Nucleus accumbens (tissue), 56 donors: ENCODE results near the gene ISOC2.
"Not testable (repeated sequence)": the region's sequence is repeated elsewhere in the genome, so short reads cannot be mapped to it uniquely, and the experiment has no call there.

ENCODE experiments used
- DNase-seq, 56 donors: peaks; one replicate each; lab custom pipeline; 2025; lab: John Stamatoyannopoulos, UW

ISOC2 gene

DNA sequence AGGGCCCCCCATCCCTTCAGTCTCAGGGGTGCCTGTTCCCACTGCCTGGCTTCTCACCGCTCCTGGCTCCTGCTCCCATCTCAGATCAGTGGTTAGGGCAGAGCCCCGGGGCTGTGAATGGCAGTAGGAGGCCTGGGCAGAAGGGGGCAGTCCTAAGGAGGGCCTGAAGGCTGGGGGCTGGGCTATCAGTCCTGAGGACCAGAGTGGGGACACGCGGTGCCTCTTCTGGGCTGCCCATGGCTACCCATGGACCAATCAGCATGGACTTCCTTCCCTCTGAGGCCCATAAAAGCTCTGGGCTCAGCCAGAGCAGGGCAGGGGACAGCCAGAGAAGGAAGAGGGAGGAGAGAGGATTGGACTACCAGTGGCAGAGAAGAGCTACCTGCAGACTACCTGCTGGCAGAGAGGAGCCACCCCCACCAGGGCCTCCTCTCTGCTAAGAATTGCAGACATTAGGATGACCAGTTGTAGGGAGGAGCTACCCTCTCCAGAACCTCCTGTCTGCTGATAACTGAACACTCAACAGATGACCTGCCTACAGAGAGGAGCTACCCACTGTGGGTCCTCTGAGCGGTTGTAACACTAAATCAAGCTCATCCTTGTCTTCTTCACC lies 41.7 kb downstream of the ISOC2 start:
- DNase-seq, result peak in 16 of 56 donors; percentile 8 to 41 (median 26)

DNA sequence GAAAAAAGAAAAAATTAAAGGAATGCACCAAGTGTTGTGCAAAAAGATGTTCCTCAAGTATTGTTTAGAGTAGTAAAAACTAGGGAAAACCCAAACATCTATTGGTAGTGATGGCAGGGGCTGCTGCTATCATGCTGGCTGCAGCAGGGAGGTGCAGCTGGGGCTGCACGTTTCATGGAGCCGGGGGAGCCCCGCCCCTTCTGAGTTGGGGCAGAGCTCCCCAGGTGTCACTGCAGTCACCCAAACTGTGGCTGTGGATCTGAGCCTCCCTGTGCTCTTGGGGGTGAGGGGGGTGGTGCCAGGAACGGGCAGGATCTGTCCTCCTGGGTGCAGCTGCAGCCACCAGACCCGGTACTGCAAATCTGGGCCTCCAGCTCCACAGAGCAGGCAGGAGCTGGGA lies 42.3 kb downstream of the ISOC2 start:
- peak in 4 of 56 donors; percentile 11 to 35 (median 22) for DNase-seq

DNA sequence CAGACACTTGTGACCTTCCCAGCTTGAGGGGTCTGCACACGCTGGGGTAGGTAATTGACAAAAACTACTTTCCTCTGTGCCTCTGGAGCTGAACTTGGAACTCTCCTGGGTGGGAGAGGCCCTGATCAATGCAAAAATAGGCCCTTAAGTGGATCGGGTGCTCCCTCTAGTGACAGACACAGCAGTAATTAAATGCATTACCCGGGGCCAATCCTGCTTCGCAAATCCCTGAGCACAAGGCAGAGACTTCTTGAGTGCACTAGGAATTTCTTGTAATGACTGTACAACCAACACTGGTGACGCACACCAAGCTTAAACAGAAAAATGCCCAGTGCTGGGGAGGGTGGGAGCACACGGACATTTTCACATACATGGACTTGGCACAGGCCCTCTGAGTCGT lies 43.3 kb downstream of the ISOC2 start:
- peak in 45 of 56 donors; percentile 7 to 77 (median 42) for DNase-seq

DNA sequence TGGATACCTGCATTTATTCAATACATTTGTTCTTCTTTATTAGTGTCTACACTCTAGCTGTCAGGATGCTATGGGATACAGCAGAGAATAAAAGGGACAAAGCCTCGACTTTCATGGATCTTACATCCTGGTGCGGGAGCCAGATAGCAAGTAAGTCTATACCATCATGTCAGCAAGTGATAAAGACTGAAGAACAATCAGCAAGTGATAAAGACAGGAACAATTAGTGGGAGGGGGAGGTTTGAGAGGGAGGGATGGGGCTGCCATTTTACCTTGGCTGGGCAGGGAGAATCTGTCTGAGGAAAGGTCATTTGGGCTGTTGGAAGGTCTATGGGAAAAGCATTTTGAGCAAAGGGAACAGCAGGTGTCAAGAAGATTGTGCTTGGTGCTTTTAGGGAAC lies 51.3 kb downstream of the ISOC2 start:
- no peak for DNase-seq

DNA sequence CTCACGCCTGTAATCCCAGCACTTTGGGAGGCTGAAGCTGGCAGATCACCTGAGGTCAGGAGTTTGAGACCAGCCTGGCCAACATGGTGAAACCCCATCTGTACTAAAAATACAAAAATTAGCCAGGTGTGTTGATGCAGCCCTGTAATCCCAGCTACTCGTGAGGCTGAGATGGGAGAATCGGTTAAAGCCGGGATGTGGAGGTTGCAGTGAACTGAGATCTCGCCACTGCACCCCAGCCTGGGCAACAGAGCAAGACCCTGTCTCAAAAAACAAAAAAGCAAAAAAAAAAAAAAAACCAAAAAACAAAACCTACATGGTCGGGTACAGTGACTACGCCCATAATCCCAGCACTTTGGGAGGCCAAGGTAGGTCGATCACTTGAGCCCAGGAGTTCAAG lies 52.3 kb downstream of the ISOC2 start:
- not testable (repeated sequence) for DNase-seq

DNA sequence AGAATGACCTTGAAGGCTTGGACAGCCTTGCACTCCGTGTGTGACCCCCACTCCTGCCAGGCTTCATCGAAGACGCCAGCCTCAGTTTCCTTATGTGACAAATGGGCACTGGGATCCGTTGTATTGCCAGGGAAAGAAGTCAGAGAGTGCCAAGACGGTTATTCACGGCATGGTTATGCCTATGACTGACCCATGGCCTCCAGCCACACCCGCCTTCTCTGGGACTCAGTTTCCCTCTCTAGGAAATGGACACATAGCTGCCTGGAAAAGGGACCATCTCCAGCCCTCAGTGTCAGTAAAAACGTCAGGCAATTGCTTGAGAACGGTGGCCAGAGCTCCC lies 52.9 kb downstream of the ISOC2 start:
- no peak for DNase-seq

DNA sequence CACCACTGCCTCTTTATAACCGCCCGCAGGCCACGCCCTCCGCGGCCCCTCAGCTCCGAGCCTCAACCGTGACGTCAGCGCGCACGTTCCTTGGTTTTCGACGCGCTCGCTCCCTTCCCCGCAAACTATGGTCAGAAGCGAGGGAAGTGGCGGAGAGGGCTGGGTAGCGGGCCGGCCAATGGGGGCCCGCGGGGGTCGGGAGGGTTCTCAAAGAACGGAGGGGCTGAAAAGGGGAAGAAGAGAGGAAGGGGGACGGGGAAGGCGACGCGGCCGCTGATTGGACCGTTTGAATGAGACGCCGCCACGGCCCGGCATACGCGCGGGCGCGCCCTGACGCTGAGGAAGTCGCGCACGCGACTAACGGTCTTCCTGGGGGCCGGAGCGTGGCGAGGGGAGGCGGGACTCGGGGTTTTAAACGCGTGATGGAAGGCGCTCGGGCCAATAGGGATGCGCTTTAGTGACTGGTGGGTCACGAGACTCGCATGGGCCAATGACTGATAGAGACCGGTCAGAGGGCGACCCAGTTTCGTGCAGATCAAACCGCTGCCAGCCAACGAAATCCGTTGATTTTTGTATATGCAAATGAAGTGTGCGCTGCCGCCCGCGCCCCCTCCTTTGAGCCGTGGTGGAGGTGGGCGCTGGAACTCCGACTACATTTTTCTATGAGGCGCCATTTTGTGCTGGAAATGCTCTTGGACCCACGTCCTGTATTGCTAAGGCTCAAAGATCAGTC lies 53.5 kb downstream of the ISOC2 start:
- peak; percentile 87 to 100 (median 98) for DNase-seq

DNA sequence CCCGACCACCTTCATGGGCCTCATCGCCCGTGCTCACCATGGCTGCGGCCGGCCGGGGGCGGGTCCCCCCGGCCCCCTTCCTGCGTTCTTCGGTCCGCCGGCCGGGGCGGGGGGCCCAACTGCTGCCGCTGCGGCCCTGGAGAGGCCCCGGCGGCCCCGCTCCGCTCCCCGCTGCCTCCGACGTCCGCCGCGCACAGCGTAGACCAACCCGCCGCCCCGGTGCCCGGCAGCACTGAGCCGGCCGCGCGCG lies 54.0 kb downstream of the ISOC2 start, which contains the start of gene UBE2S:
Gene UBE2S, minus strand, starts transcription at position 239 of the 250 bp plus-strand sequence. Its CDS starts 199 bp downstream, at position 40.
- not testable (repeated sequence) for DNase-seq

DNA sequence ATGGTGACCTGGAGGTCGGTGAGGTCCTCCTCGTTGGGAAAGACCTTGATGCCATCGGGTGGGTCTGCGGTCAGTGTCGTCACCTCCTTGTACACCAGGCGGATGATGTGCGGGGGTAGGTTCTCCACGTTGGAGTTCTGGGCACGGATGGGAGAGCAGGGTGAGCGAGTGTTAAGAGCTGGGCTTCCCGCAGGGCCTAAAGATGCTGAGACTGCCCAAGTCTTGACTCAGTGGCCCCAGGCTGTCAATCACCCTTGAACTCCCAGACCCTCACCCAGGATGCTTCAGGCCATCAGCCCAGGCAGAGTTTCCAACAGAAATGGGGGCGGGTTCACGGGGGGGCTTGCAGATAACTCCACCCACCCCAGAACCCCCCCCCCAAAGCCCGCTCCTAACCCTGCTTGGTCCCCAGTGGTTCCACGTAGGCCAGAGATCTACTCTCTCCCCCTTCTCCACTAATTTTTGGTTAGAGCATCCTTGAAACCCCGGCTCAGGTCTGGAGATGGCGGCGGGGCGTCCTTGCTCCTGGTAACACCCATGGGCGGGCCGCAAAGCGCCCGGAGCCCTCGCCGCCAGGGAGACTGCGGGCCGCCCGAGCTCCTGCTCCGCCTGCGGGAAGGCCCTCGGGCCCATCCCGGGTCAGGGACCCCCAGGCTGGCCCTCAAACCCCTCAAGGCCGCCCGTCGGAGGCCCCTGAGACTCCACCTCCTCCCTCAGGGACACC lies 54.5 kb downstream of the ISOC2 start:
- peak in 3 of 56 donors; percentile 54 to 66 (median 57) for DNase-seq

DNA sequence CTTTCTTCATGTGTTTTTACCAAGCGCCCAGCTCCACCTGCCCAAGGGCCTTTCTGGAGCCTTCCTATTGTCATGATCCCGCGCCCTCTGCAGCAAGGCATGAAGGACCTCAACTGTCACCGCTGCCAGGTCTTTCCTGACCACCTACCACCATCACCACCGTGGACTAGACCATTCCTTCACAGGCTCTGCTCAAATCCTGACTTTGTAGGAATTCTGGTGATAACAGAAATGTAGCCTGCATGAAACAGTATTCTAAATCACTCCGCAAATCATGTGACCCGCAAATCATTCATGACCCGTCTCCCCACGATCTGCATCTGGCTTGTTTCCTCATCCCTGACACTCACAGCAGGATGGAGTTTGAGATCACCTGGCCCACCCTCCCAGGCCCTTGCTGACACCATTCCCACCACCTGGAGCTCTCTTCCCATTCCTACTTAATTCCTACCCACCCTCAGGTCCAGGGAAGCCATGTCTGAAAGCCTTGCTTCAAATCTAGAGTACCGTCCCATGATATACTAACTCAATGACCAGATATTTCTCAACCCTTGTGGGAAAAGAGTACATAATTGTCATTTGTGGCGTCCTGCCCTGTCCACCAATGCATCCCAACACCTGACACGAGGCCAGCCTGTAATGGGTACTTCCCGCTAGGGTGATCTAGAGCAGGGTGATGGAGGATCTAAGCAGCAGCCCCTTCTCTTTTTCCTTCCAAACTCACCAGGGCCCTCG lies 55.2 kb downstream of the ISOC2 start:
- no peak for DNase-seq

DNA sequence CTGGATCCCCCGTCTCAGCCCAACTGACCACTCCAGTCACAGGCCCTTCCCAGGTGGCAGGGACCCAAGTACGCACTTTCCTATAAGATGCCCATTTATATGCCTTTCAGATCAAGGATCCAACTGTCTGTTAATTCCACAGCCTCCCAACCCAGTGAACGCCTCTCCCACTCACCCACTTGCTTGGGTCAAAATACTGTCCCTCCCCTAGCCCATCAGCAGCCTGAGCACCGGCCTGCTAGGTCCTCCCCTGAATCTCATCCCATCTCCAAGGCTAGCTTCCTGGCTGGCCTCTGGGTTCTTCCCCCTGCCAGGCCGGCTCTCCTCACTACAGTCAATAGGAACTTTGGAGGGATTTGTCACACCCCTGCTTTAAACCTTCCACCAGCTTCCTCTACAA lies 55.8 kb downstream of the ISOC2 start:
- no peak for DNase-seq
